ENCODE results near the gene CSTF1. TPM values are rescaled to one million over a fixed set of nuclear protein-coding genes. Genes with fewer than 3 reads are reported as not detected.

Gene CSTF1
- total RNA-seq, 1 donor from 2014 or later = 38.6 TPM

DNA sequence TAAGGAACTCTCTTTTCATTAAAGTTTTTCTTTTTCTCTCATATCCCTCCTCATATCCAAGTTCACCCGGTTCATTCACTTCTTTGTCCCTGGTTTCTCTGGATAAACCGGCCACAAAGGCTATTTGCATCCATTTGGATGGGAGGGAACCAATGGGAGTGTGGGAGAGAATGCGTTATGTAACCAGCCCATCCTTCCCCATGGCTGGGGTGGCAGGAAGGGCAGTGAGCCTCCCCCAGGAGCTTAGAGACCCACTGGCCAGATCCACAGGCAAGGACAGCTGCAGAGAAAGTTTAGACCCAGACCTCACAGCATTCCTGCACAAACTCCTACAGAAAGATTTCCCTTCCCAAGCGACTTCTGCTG, 30.4 kb downstream of the CSTF1 start:
- Mint-ChIP-seq H3K27ac (ENCODE audit: unreplicated experiment) (no peak overlapping the region), H3K4me1 (ENCODE audit: unreplicated experiment) (peaks cover 21% of the 10 kb centered on the region), H3K9me3 (ENCODE audit: unreplicated experiment) (no peaks in the 10 kb centered on the region), H3K4me3 (ENCODE audit: unreplicated experiment) (no peak overlapping the region), H3K27me3 (ENCODE audit: unreplicated experiment) (peaks cover 2% of the 10 kb centered on the region), H3K36me3 (ENCODE audit: unreplicated experiment) (peaks cover 3% of the 10 kb centered on the region)
- TF ChIP-seq, protein P1, sequence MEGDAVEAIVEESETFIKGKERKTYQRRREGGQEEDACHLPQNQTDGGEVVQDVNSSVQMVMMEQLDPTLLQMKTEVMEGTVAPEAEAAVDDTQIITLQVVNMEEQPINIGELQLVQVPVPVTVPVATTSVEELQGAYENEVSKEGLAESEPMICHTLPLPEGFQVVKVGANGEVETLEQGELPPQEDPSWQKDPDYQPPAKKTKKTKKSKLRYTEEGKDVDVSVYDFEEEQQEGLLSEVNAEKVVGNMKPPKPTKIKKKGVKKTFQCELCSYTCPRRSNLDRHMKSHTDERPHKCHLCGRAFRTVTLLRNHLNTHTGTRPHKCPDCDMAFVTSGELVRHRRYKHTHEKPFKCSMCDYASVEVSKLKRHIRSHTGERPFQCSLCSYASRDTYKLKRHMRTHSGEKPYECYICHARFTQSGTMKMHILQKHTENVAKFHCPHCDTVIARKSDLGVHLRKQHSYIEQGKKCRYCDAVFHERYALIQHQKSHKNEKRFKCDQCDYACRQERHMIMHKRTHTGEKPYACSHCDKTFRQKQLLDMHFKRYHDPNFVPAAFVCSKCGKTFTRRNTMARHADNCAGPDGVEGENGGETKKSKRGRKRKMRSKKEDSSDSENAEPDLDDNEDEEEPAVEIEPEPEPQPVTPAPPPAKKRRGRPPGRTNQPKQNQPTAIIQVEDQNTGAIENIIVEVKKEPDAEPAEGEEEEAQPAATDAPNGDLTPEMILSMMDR (IDR thresholded peaks at IDR 0.05) = no peak
- DNase-seq (ENCODE audit: extremely low spot score, unreplicated experiment) = no peak

DNA sequence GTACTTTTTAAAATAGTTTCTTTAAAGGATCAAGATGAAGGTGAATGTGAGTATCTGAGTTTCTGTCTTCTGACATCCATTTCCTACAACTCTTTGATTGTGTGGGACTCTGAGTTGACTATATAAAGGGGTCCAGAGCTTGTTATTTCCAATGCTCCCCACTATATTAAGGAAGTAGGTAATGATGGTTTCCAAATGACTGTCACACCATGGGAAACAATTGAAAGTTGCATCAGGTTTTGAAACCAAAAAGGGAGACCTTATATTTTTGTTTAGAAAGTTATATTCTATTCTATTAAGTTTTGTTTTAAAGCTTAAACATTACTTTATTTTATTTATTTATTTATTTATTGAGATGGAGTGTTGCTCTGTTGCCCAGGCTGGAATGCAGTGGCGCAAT, 30.8 kb downstream of the CSTF1 start:
- H3K27ac Mint-ChIP-seq (ENCODE audit: unreplicated experiment) = no peak overlapping the region
- DNase-seq (ENCODE audit: extremely low spot score, unreplicated experiment) = no peak
- H3K4me3 Mint-ChIP-seq (ENCODE audit: unreplicated experiment) = no peak overlapping the region
- H3K9me3 Mint-ChIP-seq (ENCODE audit: unreplicated experiment) = no peaks in the 10 kb centered on the region
- peaks cover 2% of the 10 kb centered on the region for H3K27me3 Mint-ChIP-seq (ENCODE audit: unreplicated experiment)
- no peaks in the 10 kb centered on the region for H3K36me3 Mint-ChIP-seq (ENCODE audit: unreplicated experiment)
- H3K4me1 Mint-ChIP-seq (ENCODE audit: unreplicated experiment) = peaks cover 21% of the 10 kb centered on the region
- TF ChIP-seq, protein P1 (IDR thresholded peaks at IDR 0.05) = no peak

DNA sequence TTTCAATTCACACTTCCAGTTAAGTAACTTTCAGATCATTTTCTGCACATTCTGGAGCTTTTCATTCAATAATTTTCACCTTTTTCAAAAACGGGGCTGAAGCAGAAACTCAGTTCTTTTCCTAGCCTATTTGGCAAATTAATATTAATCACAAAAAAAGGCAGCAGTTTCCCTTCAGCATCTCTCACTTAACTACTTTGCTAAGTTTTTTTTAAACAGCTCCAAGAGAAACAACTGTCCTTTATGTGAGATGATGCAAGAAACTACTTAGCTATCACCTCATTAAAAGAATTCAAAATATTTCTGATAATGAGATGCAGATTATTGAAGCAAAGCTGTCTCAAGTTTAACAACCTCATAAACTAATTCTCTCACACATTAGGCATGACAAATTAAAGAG, 31.4 kb downstream of the CSTF1 start:
- TF ChIP-seq, protein P1 (IDR thresholded peaks at IDR 0.05) = no peak
- peaks cover 17% of the 10 kb centered on the region for H3K4me1 Mint-ChIP-seq (ENCODE audit: unreplicated experiment)
- H3K36me3 Mint-ChIP-seq (ENCODE audit: unreplicated experiment) = no peaks in the 10 kb centered on the region
- DNase-seq (ENCODE audit: extremely low spot score, unreplicated experiment) = no peak
- H3K27ac Mint-ChIP-seq (ENCODE audit: unreplicated experiment) = no peak overlapping the region
- no peak overlapping the region for H3K4me3 Mint-ChIP-seq (ENCODE audit: unreplicated experiment)
- no peaks in the 10 kb centered on the region for H3K9me3 Mint-ChIP-seq (ENCODE audit: unreplicated experiment)
- peaks cover 2% of the 10 kb centered on the region for H3K27me3 Mint-ChIP-seq (ENCODE audit: unreplicated experiment)

DNA sequence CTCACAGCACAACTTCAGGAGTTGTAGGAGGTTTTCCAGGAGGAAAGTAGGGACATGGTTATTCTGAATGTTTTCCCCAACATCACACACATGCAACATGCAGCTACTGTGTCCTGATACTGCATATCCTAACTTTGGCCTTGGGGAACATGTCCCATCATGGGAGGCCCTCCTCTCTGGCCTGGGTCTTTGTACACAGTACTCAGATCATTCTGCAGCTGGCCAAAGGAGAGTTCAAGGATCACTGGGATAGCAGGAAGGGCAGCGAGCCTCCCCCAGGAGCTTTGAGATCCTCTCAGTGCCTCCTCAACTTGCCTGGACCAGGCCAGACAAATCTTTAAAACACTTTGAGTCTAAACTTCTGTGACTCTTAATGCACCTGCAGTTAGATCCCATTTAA, 32.5 kb downstream of the CSTF1 start:
- no peak for DNase-seq (ENCODE audit: extremely low spot score, unreplicated experiment)
- Mint-ChIP-seq H3K27ac (ENCODE audit: unreplicated experiment) (no peak overlapping the region), H3K27me3 (ENCODE audit: unreplicated experiment) (peaks cover 2% of the 10 kb centered on the region), H3K4me3 (ENCODE audit: unreplicated experiment) (no peak overlapping the region), H3K9me3 (ENCODE audit: unreplicated experiment) (no peaks in the 10 kb centered on the region), H3K4me1 (ENCODE audit: unreplicated experiment) (peaks cover 20% of the 10 kb centered on the region), H3K36me3 (ENCODE audit: unreplicated experiment) (no peaks in the 10 kb centered on the region)
- TF ChIP-seq, protein P1 (IDR thresholded peaks at IDR 0.05) = no peak

DNA sequence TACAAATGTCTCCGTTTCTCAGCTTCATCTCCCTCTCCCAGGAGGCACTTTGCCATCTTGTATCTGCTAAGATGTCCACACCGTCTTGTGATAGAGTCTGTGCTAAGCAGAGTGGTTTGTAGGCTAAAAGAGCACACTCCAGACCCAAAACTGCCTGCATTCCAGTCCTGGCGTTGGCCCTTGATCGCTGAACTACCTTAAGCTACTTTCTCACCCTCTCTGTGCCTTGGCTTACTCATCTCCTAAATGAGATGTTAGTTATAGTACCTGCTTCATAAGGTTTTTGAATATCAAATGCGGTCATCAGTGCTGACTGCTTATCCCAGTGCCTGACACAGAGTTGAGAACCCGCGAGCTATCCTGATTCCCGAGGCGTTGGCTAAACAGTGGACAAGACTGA, 33.6 kb downstream of the CSTF1 start:
- DNase-seq (ENCODE audit: extremely low spot score, unreplicated experiment) = no peak
- Mint-ChIP-seq H3K4me3 (ENCODE audit: unreplicated experiment) (no peak overlapping the region), H3K9me3 (ENCODE audit: unreplicated experiment) (no peaks in the 10 kb centered on the region), H3K4me1 (ENCODE audit: unreplicated experiment) (peaks cover 28% of the 10 kb centered on the region), H3K27me3 (ENCODE audit: unreplicated experiment) (peaks cover 2% of the 10 kb centered on the region), H3K36me3 (ENCODE audit: unreplicated experiment) (no peaks in the 10 kb centered on the region), H3K27ac (ENCODE audit: unreplicated experiment) (no peak overlapping the region)
- TF ChIP-seq, protein P1 (IDR thresholded peaks at IDR 0.05) = no peak
